Right renal pelvis (tissue), 4 donors: ENCODE measurements around the gene B4GAT1. TPM values are rescaled to one million over a fixed set of nuclear protein-coding genes. Genes with fewer than 3 reads are reported as not detected.
"Not testable (repeated sequence)": the region's sequence is repeated elsewhere in the genome, so short reads cannot be mapped to it uniquely, and the experiment has no call there.

Experiments used
- DNase-seq, 4 donors: peaks; one replicate each; pipeline ENCODE4 v3.0.0-alpha.2; 2013; ENCODE audit warnings: low read depth in 4 of 4, low spot score in 3 of 4, missing footprints in 1 of 4
- polyA plus RNA-seq, 4 donors: library from polyadenylated mRNA; unstranded; fragments of 120-200 nt; gene quantifications; one replicate each; pipeline ENCODE4 v1.2.1, GENCODE V29; 2013; ENCODE audit not compliant: insufficient read length in 4 of 4

B4GAT1 gene
- polyA plus RNA-seq, 4 donors, result 53.4 to 62.9 (median 56.8) TPM

DNA sequence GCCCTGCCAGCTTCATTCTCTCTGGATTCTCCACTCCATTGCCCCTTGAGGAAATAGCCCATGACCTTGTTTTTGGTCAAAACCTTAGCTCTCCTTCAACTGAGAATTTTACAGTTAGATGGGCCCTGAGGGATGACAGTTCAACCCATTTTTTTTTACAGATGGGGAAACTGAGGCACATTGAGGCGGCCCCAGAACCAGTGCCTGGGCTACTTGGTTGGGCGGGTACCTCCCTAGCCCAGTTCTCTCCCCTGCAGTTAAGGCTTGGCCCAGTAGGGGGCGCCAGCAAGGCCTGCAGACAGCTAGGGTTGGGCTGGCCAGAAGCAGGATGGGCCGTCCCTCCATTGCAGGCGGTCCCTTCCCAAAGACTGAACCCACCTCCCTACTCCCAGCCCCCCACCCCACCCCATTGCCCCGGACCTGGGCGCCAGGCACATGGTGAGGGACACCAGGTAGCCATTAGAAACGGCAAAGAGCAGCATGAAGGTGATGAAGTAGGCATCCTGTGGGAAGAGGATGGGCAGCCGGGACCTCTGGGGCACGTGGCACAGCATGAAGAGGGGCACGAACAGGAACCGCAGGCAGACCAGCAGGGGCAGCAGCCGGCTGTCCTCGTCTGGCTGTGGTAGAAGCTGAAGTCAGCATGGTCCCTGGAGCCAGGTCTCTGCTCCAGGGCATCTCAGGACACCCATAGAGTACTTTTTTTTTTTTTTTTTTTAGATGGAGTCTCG lies 16.5 kb upstream of the B4GAT1 start:
- no peak for DNase-seq

DNA sequence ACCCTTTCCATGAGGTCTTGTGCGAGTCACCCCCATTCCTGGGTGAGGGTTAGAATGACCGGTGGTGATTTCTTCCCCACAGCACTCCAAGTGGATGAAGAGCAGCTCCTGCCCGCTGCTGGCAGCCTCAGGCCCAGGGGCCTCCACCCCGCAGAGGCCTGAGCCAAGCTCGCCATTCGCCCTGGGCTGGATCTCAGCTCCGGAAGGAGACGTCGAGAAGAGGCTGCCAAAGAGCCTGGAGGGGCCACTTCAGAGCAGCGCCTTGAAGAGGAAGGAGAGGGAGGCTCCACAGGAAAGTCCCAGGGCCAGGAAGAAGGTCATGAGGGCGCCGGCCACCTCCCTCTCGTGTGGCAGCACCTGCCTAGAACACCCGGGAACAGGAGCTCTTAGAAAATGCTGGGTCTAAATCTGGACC lies 15.8 kb upstream of the B4GAT1 start:
- DNase-seq, result no peak

DNA sequence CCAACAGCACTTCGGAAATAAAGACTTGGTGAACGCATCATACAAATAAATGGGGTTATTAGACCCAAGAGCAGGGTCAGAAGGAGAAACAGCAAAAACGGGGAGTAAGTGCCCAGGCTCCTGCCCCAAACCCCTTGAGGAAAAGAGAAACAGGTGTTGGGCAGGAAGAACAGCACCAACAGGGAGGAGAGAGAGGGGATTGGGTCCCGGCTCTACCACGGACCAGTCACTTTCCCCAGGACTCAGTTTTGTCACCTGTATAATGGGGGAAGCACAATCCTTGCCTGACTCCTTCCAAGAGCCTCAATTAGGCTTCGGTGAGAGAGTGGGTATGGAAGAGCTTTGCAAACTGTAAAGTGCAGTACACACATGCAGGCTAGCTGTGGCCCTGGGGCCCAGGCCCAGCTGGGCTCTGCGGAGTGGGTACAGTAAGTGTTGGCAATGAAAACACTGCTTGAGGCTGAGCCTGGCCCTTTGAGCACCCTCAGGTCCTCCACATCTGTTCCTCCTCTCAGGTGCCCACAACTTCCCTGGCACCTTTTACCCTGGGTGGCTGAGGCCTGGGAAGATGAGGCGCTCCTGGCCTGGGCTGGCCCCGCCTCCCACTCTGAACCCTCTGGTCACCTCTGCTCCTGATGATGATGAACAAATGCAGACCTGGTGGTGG lies 15.2 kb upstream of the B4GAT1 start:
- DNase-seq, result no peak

DNA sequence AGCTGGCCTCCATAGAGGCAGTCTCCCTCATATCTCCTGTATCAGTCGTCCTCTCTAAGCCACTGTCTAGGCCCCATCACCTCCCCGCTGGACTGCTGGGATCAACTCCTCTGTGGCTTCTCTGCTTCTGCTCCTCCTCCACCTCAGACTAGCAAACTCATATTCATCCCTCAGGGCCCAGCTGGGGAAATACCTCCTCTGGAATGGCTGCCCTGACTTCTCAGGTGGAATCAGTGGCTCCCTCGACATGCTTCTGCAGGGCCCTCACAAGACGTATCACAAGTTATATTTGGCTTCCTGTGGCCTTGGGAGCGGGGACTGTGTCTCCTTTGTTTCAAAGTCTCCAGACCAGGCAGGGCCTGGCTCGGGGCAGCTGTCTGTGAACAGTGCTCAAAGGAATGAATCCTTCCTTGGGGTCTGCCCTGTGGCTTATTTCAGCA lies 14.1 kb upstream of the B4GAT1 start:
- no peak for DNase-seq

DNA sequence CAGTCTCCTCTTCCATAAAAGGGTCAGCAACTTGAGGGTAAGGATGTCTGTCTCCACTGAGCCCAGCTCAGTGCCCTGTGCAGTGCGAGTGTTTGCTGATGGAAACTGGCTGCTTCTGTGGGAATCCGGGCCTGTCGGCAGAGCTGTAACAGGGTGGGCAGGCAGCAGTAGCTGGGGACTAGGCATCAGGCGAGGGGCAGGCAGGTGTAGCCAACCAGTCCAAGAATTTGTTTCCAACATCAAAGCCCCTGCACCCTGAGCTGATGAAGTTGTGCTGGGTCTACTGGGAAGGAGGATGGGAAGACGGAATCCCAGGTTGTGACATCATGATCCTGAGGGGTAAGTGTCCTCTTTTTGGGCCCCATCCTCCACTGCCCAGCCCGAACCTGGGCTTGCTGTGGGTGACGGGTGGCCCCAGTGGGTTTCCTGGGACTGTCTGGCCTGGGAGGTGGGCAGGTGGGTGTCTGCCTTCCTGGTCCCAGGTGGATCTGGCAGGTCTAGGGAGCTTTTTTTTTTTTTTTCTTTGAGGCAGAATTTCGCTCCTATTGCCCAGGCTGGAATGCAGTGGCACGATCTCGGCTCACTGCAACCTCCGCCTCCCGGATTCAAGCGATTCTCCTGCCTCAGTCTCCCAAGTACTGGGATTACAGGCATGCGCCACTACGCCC lies 13.1 kb upstream of the B4GAT1 start:
- no peak for DNase-seq

DNA sequence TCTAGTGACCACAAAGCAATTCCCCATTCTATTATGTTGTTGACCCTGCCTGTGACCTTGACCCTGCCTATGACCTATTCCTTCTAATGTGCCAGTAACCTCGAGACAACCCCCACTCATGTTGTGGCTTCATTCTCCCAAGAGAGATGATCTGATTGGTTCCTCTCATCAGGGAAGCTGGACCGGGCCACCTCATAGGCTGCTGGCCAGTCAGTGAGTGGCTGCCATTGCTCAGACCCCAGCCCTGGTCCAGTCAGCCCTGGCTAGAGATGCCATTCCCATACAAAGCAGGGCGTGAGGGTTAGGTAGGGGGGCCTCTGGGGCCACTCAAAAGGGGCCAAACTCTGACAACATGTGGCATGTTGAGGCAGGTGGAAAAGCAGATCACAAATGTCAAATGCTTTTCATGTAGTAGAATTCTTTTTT lies 12.2 kb upstream of the B4GAT1 start:
- no peak for DNase-seq

DNA sequence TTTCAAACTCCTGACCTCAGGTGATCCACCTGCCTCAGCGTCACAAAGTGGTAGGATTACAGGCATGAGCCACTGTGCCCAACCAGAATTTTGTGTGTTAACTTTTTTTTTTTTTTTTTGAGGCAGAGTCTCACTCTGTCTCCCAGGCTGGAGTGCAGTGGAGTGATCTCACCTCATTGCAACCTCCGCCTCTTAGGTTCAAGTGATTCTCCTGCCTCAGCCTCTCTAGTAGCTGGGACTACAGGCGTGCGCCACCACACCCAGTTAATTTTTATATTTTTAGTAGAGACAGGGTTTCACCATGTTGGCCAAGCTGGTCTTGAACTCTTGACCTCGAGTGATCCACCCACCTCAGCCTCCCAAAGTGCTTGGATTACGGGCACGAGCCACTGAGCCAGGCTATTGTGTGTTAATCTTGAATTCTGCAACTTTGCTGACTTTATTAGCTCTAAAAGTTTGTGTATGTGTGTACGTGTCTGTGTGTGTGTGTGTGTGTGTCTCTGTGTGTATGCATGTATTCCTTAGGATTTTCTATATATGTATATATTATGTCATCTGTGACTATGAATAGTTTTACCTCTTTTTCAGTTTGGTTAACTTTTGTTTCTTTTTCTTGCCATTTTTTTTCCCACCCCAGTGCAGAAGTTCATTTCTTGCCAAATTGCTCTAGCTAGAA lies 3.3 kb upstream of the B4GAT1 start:
- DNase-seq, result not testable (repeated sequence)

DNA sequence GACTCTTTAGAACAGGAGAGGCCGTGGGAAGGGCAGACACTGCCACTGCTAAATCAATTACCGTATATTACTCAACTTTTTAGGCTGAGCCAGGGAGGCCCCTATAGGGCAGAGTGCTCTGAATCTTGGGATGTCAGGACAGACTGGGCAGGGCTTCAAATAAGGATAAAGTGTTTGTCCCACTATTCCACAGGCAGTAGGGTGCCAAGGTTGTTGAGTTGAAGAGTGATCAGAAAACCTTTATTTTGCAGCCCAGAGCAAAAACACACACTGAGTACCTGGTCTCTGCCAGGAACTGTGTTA lies 1.6 kb upstream of the B4GAT1 start:
- DNase-seq, result no peak

DNA sequence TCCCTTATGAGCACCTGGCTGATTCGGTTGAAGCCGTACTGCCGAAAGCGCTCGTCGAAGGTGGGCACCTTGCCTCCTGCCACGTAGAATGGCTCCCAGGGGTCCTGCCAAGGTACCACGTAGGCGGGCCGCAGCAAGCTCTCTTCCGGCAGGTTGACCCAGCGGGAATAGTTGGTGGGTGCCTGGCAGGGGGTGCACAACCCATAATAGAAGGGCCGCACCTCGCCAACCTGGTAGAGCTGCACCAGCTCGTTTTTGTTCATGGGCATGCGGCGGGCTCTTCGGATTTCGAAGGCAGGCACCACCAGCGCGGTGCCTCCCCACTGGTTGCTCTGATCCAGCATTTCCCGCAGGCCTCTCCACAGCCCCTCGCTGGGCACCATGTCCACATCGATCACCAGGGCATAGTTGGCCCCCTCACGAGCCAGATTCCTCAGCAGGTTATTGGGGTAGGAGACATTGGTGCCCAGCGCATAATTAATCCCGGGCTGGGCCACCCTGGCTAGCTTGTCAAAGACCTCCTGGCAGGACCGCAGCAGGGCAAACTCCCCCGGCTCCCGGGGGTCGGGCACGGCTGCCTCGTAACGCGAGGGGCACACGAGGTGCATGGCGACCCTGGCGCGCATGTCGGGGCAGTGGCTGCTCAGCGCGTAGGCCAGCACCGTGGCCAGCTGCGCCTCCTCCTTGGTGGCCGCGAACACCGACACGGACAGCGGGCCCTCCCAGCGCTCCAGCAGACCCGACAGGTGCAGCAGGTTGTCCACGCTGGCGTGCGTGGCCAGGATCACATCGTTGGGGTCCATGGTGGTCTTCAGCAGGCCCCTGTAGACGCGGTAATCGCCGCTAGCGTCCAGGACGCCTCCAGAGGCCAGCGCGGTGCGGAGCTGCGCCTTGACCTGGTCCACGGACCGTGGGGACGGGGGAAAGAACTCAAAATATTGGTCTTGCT lies 679 bp downstream of the B4GAT1 start:
- no peak for DNase-seq

DNA sequence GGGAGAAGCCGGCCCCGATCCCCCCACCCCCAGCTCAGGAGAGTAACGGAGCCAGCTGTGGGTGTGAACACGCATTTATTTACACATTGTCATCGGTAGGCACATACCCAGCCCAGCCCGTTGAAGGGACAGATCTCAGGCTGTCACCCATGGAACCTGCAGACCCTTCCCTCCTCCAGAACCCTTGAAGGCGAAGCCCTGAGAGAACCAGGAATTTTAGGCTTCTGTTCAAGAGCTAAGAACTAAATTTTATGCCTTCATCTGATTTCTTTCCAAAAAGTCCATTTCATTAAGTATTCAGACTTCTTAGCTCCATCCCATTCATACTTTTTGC lies 2.1 kb downstream of the B4GAT1 start:
- DNase-seq, result no peak

DNA sequence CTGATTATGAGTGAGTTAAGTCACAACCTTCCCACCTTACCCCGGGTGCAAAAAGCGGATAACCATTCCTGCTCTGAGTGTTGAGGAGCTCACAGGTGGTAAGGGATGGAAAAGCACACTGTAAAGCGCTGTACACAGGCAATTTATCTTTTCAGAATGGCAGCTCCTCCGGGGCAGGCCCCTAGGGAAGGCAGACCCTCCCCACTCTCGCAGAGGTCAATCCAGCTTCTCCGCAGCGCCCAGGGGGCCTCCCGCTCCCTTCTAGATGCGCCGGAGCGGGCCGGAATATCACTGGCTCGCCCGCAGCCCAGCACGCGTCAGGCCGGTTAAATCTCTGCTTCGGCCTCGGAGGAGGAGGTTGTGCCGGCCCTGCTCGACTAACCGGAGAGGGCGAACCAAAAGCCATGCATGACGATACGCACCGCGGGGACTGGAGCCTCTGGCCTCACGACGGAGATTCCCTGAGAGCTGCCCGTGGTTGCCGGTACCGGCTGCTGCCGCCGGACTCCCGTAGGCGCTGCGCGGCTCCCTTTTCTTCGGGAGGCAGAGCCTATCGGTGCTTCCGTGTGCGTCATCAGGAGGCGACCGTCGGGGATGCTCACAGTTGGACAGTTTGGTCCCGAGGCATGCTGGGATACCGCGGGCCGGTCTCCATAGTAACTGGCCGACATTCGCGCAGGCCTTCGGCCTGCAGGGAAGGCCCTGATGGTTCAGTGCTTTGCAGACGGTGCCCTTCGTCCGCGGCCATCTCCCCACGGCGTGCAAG lies 2.7 kb downstream of the B4GAT1 start, which contains the start of gene BRMS1:
TSS of gene BRMS1 (minus strand) at position 555 of the 766 bp plus-strand sequence. CDS start 2,870 bp downstream, outside the sequence.
- DNase-seq, result peak; percentile 92 to 97 (median 97)

DNA sequence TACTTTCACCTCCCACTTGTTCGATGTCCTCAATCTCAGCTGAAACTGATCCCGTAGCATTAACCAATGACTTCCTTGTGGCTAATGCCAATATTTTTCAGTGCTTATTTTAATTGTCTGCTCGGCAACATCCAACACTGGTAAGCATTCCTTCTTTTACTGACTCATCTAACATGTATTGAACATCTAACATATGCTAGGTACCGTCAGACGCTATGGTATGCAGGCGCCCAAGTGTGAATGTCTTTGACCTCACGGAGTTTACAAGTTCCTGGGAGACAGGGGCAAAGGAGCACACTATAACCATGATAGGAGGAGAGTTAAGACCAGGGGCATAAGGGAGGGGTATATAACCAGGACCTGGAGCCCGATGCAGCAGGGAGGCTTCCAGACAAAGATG lies 4.3 kb downstream of the B4GAT1 start:
- DNase-seq, result no peak

DNA sequence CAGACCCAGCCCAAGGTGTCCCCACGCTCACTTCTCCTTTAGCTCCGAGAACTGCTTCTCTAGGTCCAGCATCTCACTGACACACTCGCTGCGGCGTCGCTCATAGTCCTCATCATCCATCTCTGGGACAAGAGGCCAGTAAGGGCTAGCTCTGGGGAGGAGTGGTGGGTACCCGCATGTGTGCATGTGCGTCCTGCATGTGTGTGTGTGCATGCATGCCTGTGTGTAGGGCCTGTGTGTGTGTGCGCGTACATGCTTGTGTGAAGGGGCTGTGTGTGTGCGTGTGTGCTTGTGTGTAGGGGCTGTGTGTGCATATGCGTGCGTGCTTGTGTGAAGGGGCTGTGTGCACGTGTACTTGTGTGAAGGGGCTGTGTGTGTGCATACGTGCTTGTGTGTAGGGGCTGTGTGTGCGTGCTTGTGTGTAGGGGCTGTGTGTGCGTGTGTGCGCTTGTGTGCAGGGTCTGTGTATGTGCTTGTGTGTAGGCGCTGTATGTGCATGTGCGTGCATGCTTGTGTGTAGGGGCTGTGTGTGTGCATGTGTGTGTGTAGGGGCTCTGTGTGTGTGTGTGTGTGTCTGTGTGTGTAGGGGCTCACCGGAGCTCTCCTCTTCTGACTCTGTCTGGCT lies 5.8 kb downstream of the B4GAT1 start:
- no peak for DNase-seq

DNA sequence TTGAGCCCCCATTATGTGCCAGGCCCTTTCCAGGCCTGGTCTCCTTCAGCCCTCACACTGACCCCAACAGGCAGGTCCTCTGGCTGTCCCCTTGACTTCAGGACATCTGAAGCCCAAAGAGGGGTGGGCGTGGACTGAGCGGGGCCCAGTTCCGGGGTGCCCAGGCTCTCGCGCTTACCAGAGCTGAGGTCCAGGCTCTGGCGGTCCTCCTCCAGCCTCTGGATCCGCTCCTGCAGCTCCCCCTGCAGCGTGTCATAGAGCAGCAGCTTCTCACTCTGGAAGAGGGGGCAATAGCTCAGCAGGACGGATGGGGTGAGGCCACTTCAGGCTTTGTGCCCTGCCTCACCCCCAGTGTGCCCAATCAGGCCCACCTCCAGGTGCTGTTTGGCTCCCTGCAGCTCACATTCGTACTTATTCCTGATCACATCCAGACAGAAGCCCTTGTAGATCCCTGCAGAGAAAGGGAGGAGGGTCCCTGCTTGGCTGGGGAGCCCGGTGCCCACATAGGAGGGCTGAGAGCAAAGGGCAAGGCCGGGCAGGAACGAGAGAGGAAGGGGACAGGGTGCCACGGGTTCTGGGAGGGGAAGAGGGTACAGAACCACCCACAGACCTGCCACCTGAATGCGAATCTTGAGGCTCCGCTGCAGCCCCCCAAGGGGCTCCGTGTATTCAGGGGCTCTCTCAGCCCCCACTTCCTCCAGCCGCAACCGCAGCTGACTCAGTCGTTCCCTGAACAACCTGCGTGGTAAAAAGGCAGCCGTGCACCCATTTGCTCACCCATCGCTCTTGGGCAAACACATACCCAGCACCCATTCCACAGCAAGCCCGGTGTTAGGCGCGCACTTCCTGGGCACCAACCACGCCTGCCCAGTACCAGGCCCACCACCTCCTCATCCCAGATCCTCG lies 6.6 kb downstream of the B4GAT1 start:
- DNase-seq, result no peak

DNA sequence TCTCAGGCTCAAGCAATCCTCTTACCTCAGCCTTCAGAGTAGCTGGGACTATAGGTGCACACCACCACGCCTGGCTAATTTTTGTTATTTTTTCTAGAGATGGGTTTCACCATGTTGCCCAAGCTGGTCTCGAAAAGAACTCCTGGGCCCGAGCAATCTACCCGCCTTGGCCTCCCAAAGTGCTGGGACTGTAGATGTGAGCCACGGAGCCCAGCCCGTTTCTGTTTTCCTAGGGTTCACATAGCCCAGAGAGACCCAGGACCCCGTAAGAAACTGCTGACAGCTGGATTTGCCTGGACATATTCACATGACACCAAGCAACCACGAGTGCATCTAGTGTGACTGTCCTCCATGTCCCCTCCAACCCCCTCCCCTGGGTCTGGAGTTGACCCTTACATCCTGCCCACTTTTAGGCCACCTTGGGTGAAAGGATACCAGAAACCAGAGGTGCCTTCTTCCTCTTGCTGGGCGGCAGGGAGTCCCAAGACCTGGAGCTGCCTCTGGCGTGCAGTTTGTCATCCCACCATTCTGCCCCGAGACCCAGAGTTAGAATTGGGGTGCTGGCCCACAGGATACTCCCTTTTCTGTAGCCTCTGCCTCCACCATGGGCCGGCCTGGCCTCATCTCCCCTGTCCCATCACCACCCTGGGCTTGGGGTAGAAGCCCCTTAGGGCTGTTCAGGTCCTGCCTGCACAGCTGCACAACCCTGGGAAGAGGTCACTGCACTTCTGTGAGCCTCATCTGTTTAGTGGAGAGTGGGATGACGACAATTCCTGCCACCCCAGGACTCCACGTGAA lies 7.5 kb downstream of the B4GAT1 start:
- no peak for DNase-seq

DNA sequence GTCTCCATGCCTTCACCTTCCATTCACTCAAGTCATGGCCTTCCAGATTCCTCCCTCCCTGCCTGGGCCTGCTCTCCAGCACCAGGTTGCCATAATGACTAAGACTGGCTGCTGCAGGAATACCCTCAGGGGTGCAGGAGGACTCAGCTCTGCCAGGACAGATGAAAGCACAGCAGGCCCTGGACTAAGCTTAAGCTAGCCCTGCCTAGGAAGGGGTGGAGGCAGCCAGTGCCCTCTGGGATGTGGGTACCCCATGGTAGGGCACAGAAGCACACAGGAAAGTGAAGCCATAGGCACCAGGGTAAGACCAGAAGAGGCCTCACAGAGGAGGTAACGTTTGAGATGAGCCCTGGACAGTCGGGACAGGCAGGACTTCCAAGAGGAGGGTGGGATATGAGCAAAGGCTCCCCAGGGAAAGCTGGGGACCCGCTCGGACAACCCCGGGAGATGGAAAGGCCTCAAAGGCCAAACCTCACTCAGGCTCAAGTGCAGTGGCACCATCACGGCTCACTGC lies 8.2 kb downstream of the B4GAT1 start:
- DNase-seq, result no peak
